ENCODE data around the gene NOC4L.

The NOC4L gene

GRCh38 chr12:132130690-132131089 lies 13.6 kb upstream of the NOC4L start:
- Histone ChIP-seq H3K27ac (ENCODE audit: low read depth, low read length, poor library complexity, severe bottlenecking) (no peak overlapping the region), H3K9me2 (ENCODE audit: low read depth, low read length) (no peaks in the 10 kb centered on the region), H3K79me2 (ENCODE audit: insufficient read depth, low read length) (no peaks in the 10 kb centered on the region), H3K9me3 (ENCODE audit: low read length) (peaks cover 6% of the 10 kb centered on the region), H4K20me1 (ENCODE audit: insufficient read depth, low read length) (no peaks in the 10 kb centered on the region), H2AFZ (ENCODE audit: low read length) (no peak overlapping the region), H3K4me2 (ENCODE audit: low read length) (no peak overlapping the region), H3K9ac (ENCODE audit: low read length) (no peak overlapping the region), H3F3A (ENCODE audit: insufficient read depth, low read length) (no peaks in the 10 kb centered on the region), H3K4me3 (ENCODE audit: low read depth, low read length, poor library complexity, severe bottlenecking) (no peak overlapping the region), H3K4me1 (ENCODE audit: insufficient read depth, low read length, severe bottlenecking) (no peaks in the 10 kb centered on the region), H3K27me3 (ENCODE audit: insufficient read depth, low read length) (no peaks in the 10 kb centered on the region), H3K36me3 (ENCODE audit: insufficient read depth, low read length) (peaks cover 34% of the 10 kb centered on the region)
- TF ChIP-seq CTCF (IDR thresholded peaks at IDR 0.05; ENCODE audit: low read length) (no peak), EZH2 (IDR thresholded peaks at IDR 0.05; ENCODE audit: borderline replicate concordance, low read length) (no peak)

- Histone ChIP-seq H3F3A (ENCODE audit: insufficient read depth, low read length) (no peaks in the 10 kb centered on the region), H3K9ac (ENCODE audit: low read length) (no peak overlapping the region), H3K4me2 (ENCODE audit: low read length) (no peak overlapping the region), H2AFZ (ENCODE audit: low read length) (no peak overlapping the region), H3K4me1 (ENCODE audit: insufficient read depth, low read length, severe bottlenecking) (no peaks in the 10 kb centered on the region), H3K36me3 (ENCODE audit: insufficient read depth, low read length) (peaks cover 29% of the 10 kb centered on the region), H4K20me1 (ENCODE audit: insufficient read depth, low read length) (no peaks in the 10 kb centered on the region), H3K4me3 (ENCODE audit: low read depth, low read length, poor library complexity, severe bottlenecking) (no peak overlapping the region), H3K79me2 (ENCODE audit: insufficient read depth, low read length) (no peaks in the 10 kb centered on the region), H3K27ac (ENCODE audit: low read depth, low read length, poor library complexity, severe bottlenecking) (no peak overlapping the region), H3K9me3 (ENCODE audit: low read length) (peaks cover 6% of the 10 kb centered on the region), H3K9me2 (ENCODE audit: low read depth, low read length) (no peaks in the 10 kb centered on the region), H3K27me3 (ENCODE audit: insufficient read depth, low read length) (no peaks in the 10 kb centered on the region)
- no peak for TF ChIP-seq EZH2 (IDR thresholded peaks at IDR 0.05; ENCODE audit: borderline replicate concordance, low read length)
- no peak for TF ChIP-seq CTCF (IDR thresholded peaks at IDR 0.05; ENCODE audit: low read length)
These were observed 13.0 kb upstream of the NOC4L start for GRCh38 chr12:132131229-132131628.

DNA sequence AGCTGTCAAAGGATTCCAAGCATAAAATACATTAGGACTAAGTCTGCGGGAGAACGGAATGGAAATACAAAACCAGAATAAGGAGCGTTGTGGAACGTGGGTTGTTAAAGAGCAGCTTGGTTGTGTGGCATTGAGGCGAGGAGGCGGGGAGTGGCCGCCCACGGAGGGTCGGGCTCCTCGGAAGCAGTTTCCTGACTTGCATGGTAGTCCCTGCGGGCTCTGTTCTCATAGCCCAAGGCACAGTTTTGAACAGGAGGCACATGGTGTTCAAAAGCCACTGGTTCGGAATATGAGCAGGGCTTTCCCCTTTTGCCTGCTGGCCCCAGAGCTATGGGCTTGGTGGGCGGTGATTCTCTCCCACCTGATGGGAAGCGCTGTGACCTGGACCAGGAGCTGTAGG lies 12.3 kb upstream of the NOC4L start:
- Histone ChIP-seq H3K36me3 (ENCODE audit: insufficient read depth, low read length) (peaks cover 21% of the 10 kb centered on the region), H3K4me2 (ENCODE audit: low read length) (no peak overlapping the region), H3K4me3 (ENCODE audit: low read depth, low read length, poor library complexity, severe bottlenecking) (no peak overlapping the region), H3F3A (ENCODE audit: insufficient read depth, low read length) (no peaks in the 10 kb centered on the region), H3K27ac (ENCODE audit: low read depth, low read length, poor library complexity, severe bottlenecking) (no peak overlapping the region), H3K9me2 (ENCODE audit: low read depth, low read length) (no peaks in the 10 kb centered on the region), H3K79me2 (ENCODE audit: insufficient read depth, low read length) (no peaks in the 10 kb centered on the region), H3K9me3 (ENCODE audit: low read length) (peaks cover 6% of the 10 kb centered on the region), H4K20me1 (ENCODE audit: insufficient read depth, low read length) (no peaks in the 10 kb centered on the region), H3K4me1 (ENCODE audit: insufficient read depth, low read length, severe bottlenecking) (no peaks in the 10 kb centered on the region), H3K9ac (ENCODE audit: low read length) (no peak overlapping the region), H2AFZ (ENCODE audit: low read length) (no peak overlapping the region), H3K27me3 (ENCODE audit: insufficient read depth, low read length) (no peaks in the 10 kb centered on the region)
- no peak for TF ChIP-seq EZH2 (IDR thresholded peaks at IDR 0.05; ENCODE audit: borderline replicate concordance, low read length)
- no peak for TF ChIP-seq CTCF (IDR thresholded peaks at IDR 0.05; ENCODE audit: low read length)
